Activated B cell treated with CpG ODN at 0.5 μM for 24 hours (primary cell): ENCODE results near the gene GPR183. TPM values are rescaled to one million over a fixed set of nuclear protein-coding genes. Genes with fewer than 3 reads are reported as not detected.

Source experiments
- ATAC-seq: fragments of 200-7000 bp; cut with Tn5 transposase; one replicate; pipeline ENCODE4 v1.10.0; 2021; ENCODE audit warnings: low read depth, mild to moderate bottlenecking, moderate library complexity
- CTCF ChIA-PET: fragments of 350-600 bp; sonication (Branson Sonifier 250); formaldehyde crosslinking; loops from one replicate; lab custom pipeline; 2021; ENCODE audit warnings: antibody characterized with exemption; lab: Charles Lee
- POLR2A ChIA-PET: fragments of 350-600 bp; sonication (Branson Sonifier 250); formaldehyde crosslinking; loops from one replicate; lab custom pipeline; 2021; ENCODE audit warnings: antibody characterized with exemption; lab: Charles Lee
- DNase-seq: peaks from one replicate; pipeline ENCODE4 v3.0.0; 2022
- H3K27ac Mint-ChIP-seq: one replicate; pipeline ENCODE4 v1.8.0; 2020; ENCODE audit warnings: mixed read lengths
- H3K27me3 Mint-ChIP-seq: one replicate; pipeline ENCODE4 v1.8.0; 2021; ENCODE audit warnings: mixed read lengths
- H3K36me3 Mint-ChIP-seq: one replicate; pipeline ENCODE4 v1.8.0; 2021; ENCODE audit warnings: low read depth, mixed read lengths
- H3K4me1 Mint-ChIP-seq: one replicate; pipeline ENCODE4 v1.8.0; 2021; ENCODE audit warnings: mixed read lengths
- H3K4me3 Mint-ChIP-seq: one replicate; pipeline ENCODE4 v1.8.0; 2020; ENCODE audit warnings: mild to moderate bottlenecking, mixed read lengths
- H3K9me3 Mint-ChIP-seq: one replicate; pipeline ENCODE4 v1.8.0; 2020; ENCODE audit warnings: mixed read lengths
- intact Hi-C: fragments of 100-400 bp; cut with micrococcal nuclease; formaldehyde crosslinking; loops from one replicate; pipeline ENCODE4 v1.15.1; 2024
- total RNA-seq: library from RNA; stranded (reverse); gene quantifications from 2 replicates; pipeline ENCODE4 v1.2.3, GENCODE V29; 2022
- TF ChIP-seq, protein P1 (sequence below): fragments of 200-600 bp; IDR thresholded peaks from one replicate; pipeline ENCODE4 v1.8.0; 2022; ENCODE audit warnings: antibody characterized with exemption, mild to moderate bottlenecking

Gene GPR183
- total RNA-seq, 1 donor from 2014 or later: 84.5 TPM

DNA sequence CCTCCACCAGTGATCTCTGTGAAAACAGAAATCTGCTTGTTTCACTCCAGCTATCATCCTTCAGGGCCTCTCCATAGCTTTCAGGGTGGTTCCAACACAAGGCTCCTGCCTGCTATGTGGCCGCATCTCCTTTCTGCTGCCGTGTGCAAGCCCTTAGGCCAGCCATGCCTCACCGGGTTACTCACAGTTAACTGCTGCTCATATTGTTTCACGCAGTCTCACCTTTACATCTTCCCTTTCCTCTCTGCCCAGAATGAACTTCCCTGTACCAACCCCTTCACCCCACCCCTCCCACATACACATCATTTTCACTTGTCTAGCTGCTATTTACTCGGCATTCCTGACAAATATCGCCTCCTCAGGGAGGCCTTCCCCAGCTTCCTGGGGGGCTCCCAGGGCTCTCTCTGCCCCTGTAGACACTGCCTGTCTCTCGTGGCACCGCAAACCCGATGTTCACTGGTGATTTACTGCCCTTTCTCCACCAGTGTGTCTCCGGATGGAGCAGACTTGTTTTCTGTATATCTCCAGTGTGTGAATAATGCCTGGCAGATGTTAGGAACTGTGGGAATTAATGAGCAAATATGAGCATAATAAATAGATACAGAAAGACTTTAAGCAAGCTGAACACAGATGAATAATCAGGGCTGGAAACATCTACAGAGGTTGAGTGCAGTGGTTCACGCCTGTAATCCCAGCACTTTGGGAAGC is 39.3 kb upstream of the GPR183 start:
- no peak for DNase-seq
- ATAC-seq: no peak
- TF ChIP-seq, protein P1, sequence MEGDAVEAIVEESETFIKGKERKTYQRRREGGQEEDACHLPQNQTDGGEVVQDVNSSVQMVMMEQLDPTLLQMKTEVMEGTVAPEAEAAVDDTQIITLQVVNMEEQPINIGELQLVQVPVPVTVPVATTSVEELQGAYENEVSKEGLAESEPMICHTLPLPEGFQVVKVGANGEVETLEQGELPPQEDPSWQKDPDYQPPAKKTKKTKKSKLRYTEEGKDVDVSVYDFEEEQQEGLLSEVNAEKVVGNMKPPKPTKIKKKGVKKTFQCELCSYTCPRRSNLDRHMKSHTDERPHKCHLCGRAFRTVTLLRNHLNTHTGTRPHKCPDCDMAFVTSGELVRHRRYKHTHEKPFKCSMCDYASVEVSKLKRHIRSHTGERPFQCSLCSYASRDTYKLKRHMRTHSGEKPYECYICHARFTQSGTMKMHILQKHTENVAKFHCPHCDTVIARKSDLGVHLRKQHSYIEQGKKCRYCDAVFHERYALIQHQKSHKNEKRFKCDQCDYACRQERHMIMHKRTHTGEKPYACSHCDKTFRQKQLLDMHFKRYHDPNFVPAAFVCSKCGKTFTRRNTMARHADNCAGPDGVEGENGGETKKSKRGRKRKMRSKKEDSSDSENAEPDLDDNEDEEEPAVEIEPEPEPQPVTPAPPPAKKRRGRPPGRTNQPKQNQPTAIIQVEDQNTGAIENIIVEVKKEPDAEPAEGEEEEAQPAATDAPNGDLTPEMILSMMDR: no peak
- Mint-ChIP-seq H3K9me3 (no peaks in the 10 kb centered on the region), H3K4me1 (peaks cover 48% of the 10 kb centered on the region), H3K27me3 (no peaks in the 10 kb centered on the region), H3K27ac (peak overlapping the region; percentile 46), H3K4me3 (peak overlapping the region; percentile 8), H3K36me3 (peaks cover 78% of the 10 kb centered on the region)
- CTCF ChIA-PET: interaction anchor here (1.7 to 2.9 kb wide), 2 partner anchors 11 to 76 kb away, joined by 4 to 19 read pairs; no protein-coding TSS in a partner anchor
- intact Hi-C loops: no loop called here
- POLR2A ChIA-PET: interaction anchor here (0.5 to 2.6 kb wide), 5 partner anchors 10 to 41 kb away, joined by 3 to 12 read pairs (median 7); partner anchors contain the start of gene GPR183

DNA sequence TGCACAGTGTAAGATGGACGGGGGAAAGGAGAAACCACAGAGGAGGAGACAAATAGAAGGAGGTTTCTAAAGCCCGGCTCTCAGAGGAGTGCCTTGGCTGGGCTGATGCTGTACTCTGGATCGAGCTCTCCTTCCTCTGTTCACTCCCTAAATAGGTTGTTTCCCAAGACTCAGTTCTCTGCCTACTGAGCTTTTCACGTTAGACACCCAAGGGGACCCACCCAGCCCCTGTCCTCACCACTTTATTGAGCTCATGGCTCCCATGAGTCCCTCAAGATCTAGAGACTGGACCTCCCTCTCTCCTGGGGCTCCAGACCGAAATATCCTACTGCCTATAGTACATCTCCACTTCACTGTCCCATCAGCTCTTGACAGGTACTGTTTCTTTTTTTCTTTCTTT is 38.1 kb upstream of the GPR183 start:
- H3K27me3 Mint-ChIP-seq: no peaks in the 10 kb centered on the region
- peaks cover 53% of the 10 kb centered on the region for H3K4me1 Mint-ChIP-seq
- H3K27ac Mint-ChIP-seq: no peak overlapping the region
- H3K36me3 Mint-ChIP-seq: peaks cover 85% of the 10 kb centered on the region
- H3K9me3 Mint-ChIP-seq: no peaks in the 10 kb centered on the region
- DNase-seq (no peak), ATAC-seq (no peak)
- intact Hi-C loops: no loop called here
- ChIA-PET POLR2A (interaction anchor here (0.6 to 0.7 kb wide), 2 partner anchors 8 to 75 kb away, joined by 3 read pairs; no protein-coding TSS in a partner anchor), CTCF (no interaction called here)
- TF ChIP-seq, protein P1: no peak
- H3K4me3 Mint-ChIP-seq: no peak overlapping the region

DNA sequence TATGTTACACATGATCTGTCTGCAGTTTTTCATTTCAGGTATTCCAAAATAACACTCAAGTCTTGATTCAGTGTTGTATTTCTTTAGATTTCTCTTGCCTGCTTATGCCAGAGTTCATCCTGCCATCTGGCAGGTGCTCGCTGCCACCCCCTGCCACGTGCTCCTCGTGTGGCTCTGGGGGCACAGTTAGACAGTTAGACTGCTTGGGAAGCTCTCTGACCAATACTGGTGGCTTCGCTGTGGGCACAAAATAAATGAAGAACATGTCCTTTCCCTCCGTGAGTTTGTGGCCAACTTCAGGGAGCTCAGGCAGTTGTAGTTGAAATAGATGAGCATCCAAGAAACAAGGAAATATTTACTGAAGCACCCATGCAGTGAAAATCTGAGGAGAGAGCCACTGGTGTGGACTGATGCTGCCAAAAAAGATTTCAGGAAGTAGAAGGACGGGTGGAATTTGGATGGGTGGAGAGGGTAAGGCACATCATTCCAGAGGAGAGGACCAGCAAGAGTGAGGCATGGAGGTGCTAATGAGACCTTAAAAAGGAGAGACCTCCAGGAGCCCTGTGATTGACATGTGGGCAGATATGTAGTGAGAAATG is 37.5 kb upstream of the GPR183 start:
- CTCF ChIA-PET: no interaction called here
- Mint-ChIP-seq H3K4me3 (no peak overlapping the region), H3K27me3 (no peaks in the 10 kb centered on the region), H3K27ac (no peak overlapping the region), H3K4me1 (peaks cover 51% of the 10 kb centered on the region), H3K9me3 (no peaks in the 10 kb centered on the region), H3K36me3 (peaks cover 85% of the 10 kb centered on the region)
- DNase-seq: no peak
- intact Hi-C loops: no loop called here
- ATAC-seq: no peak
- POLR2A ChIA-PET: interaction anchor here (0.7 kb wide), 1 partner anchor 9 kb away, joined by 3 read pairs; no protein-coding TSS in a partner anchor
- TF ChIP-seq, protein P1: no peak

DNA sequence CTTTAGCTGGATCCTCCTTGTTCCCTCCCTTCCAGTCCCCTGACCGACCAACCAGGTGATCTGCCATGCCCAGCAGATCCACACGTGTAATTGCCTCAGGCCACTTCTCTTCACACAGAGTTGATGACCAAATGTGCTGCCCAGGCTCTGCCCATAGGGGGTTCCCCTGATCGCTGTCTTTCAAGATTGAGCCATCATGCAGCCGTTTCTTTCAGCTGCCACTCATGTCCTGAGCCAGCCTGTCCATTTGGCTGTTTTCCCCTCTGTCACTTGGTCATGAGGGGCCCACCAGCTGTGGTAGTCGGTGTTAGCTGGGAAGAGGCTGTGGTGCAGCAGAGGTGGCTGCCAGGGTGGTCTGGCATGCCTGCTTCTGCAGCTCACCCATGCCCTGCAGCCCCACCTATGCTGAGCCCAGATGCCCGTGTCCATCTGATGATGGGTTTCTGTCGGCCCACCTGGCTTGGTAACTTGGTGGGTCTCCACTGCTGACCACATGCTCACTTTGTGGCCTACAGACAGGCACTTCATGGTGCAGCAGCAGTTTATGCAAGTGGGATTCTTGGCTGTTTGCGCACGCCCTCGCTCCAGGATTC is 35.6 kb upstream of the GPR183 start:
- ChIA-PET POLR2A (interaction anchor here (0.8 kb wide), 1 partner anchor 57 kb away, joined by 5 read pairs; no protein-coding TSS in a partner anchor), CTCF (no interaction called here)
- H3K4me3 Mint-ChIP-seq: no peak overlapping the region
- H3K9me3 Mint-ChIP-seq: no peaks in the 10 kb centered on the region
- TF ChIP-seq, protein P1: no peak
- H3K27ac Mint-ChIP-seq: peak overlapping the region; percentile 19
- intact Hi-C loops: no loop called here
- peaks cover 41% of the 10 kb centered on the region for H3K4me1 Mint-ChIP-seq
- no peak for ATAC-seq
- H3K27me3 Mint-ChIP-seq: no peaks in the 10 kb centered on the region
- peaks cover 76% of the 10 kb centered on the region for H3K36me3 Mint-ChIP-seq
- no peak for DNase-seq
